SK-N-SH (cell line): ENCODE measurements around the gene HK2. TPM values are rescaled to one million over a fixed set of nuclear protein-coding genes. Genes with fewer than 3 reads are reported as not detected.

ENCODE experiments used
- CTCF ChIA-PET: fragments of 300-600, 350-600 bp; formaldehyde crosslinking; extraction: SDS; loops from one replicate; lab custom pipeline; 2021; lab: Yijun Ruan, JAX
- POLR2A ChIA-PET: fragments of 350-600 bp; sonication (Branson Sonifier 250); formaldehyde crosslinking; extraction: SDS; loops from one replicate; lab custom pipeline; 2020; ENCODE audit warnings: antibody characterized with exemption, inconsistent platforms; lab: Yijun Ruan, JAX
- DNase-seq: peaks from one replicate; pipeline ENCODE4 v3.0.0; 2012
- H2AFZ ChIP-seq: fragments of 200-600 bp; sonication (generic); 2 replicates; pipeline ENCODE4 v1.8.1; 2016; ENCODE audit warnings: antibody characterized with exemption, mild to moderate bottlenecking, low read depth
- H3F3A ChIP-seq: fragments of 200-600 bp; sonication (generic); replicated peaks from 2 replicates; pipeline ENCODE3; 2016; ENCODE audit warnings: antibody characterized with exemption, mild to moderate bottlenecking; ENCODE audit not compliant: insufficient read depth
- H3K27ac ChIP-seq, 2 experiments: fragments of 200-500 bp in 1 of 2; fragments of 200-600 bp in 1 of 2; sonication (Bioruptor generic) in 1 of 2; sonication (generic), shearing (Covaris generic) in 1 of 2; 2 replicates each; pipeline versions ENCODE4 v1.5.1 to v1.6.1; 2014 to 2016; ENCODE audit warnings: low read depth in 2 of 2, inconsistent platforms in 1 of 2, low read length in 1 of 2, mild to moderate bottlenecking in 1 of 2, mixed read lengths in 1 of 2
- H3K27me3 ChIP-seq: fragments of 200-600 bp; sonication (generic), shearing (Covaris generic); 2 replicates; pipeline ENCODE4 v1.6.1; 2016; ENCODE audit warnings: mixed run types; ENCODE audit not compliant: insufficient read depth
- H3K36me3 ChIP-seq, 2 experiments: fragments of 200-500 bp in 1 of 2; fragments of 200-600 bp in 1 of 2; sonication (Bioruptor generic) in 1 of 2; sonication (generic) in 1 of 2; replicated peaks in 1 of 2; 2 replicates each; pipeline versions ENCODE3 to v1.5.1; 2014 to 2016; ENCODE audit warnings: low read length in 1 of 2, mild to moderate bottlenecking in 1 of 2; ENCODE audit not compliant: insufficient read depth in 2 of 2, control insufficient read depth in 1 of 2
- H3K4me1 ChIP-seq, 2 experiments: fragments of 200-500 bp in 1 of 2; fragments of 200-600 bp in 1 of 2; sonication (Bioruptor generic) in 1 of 2; sonication (generic), shearing (Covaris generic) in 1 of 2; 2 replicates each; pipeline versions ENCODE4 v1.5.1 to v1.6.1; 2014 to 2016; ENCODE audit warnings: low read depth in 1 of 2, low read length in 1 of 2, mixed run types in 1 of 2; ENCODE audit not compliant: insufficient read depth in 2 of 2, control insufficient read depth in 1 of 2
- H3K4me2 ChIP-seq: fragments of 200-600 bp; sonication (generic), shearing (Covaris generic); 2 replicates; pipeline ENCODE4 v1.6.1; 2017; ENCODE audit warnings: mixed run types
- H3K4me3 ChIP-seq, 2 experiments: fragments of 200-500 bp in 1 of 2; fragments of 200-600 bp in 1 of 2; sonication (Bioruptor generic) in 1 of 2; sonication (generic), shearing (Covaris generic) in 1 of 2; 2 replicates each; pipeline versions ENCODE4 v1.5.1 to v1.8.1; 2014 to 2016; ENCODE audit warnings: low read depth in 2 of 2, inconsistent platforms in 1 of 2, low read length in 1 of 2, mild to moderate bottlenecking in 1 of 2, mixed read lengths in 1 of 2, moderate library complexity in 1 of 2
- H3K79me2 ChIP-seq: fragments of 200-600 bp; sonication (generic); 2 replicates; pipeline ENCODE4 v1.8.1; 2017; ENCODE audit warnings: mild to moderate bottlenecking; ENCODE audit not compliant: insufficient read depth
- H3K9ac ChIP-seq: fragments of 200-600 bp; sonication (generic); 2 replicates; pipeline ENCODE4 v1.6.1; 2017; ENCODE audit warnings: mixed run types
- H3K9me2 ChIP-seq: fragments of 200-600 bp; sonication (generic); 2 replicates; pipeline ENCODE4 v1.6.1; 2017; ENCODE audit warnings: mixed run types
- H3K9me3 ChIP-seq: fragments of 200-600 bp; sonication (generic); 2 replicates; pipeline ENCODE4 v1.6.1; 2017; ENCODE audit warnings: mixed run types, mild to moderate bottlenecking, moderate library complexity
- H4K20me1 ChIP-seq: fragments of 200-600 bp; sonication (generic); 2 replicates; pipeline ENCODE4 v1.6.1; 2017; ENCODE audit warnings: mild to moderate bottlenecking, mixed run types; ENCODE audit not compliant: insufficient read depth
- EZH2phosphoT487 ChIP-seq: fragments of 200-600 bp; sonication (generic); IDR thresholded peaks from 2 replicates; pipeline ENCODE4 v1.6.1; 2017; ENCODE audit warnings: low read depth, mixed run types, mild to moderate bottlenecking, antibody characterized with exemption, moderate library complexity, borderline replicate concordance
- FOSL2 ChIP-seq: IDR thresholded peaks from 2 replicates; pipeline ENCODE4 v1.4.0; 2012; ENCODE audit warnings: low read depth, mild to moderate bottlenecking, moderate library complexity, borderline replicate concordance
- FOXJ3 ChIP-seq: sonication (generic); formaldehyde crosslinking; IDR thresholded peaks from 2 replicates; pipeline ENCODE4 v1.5.1; 2020; ENCODE audit warnings: mild to moderate bottlenecking, missing genetic modification reagents
- FOXM1 ChIP-seq: IDR thresholded peaks from 2 replicates; pipeline ENCODE4 v1.4.0; 2012; ENCODE audit warnings: low read depth, mild to moderate bottlenecking
- GATA2 ChIP-seq: sonication (generic); formaldehyde crosslinking; IDR thresholded peaks from 2 replicates; pipeline ENCODE4 v1.5.0; 2020; ENCODE audit warnings: mild to moderate bottlenecking, missing genetic modification reagents
- MEF2A ChIP-seq: IDR thresholded peaks from 2 replicates; pipeline ENCODE4 v1.4.0; 2012; ENCODE audit warnings: low read depth, borderline replicate concordance
- NFIC ChIP-seq: IDR thresholded peaks from 2 replicates; pipeline ENCODE4 v1.4.0; 2012; ENCODE audit warnings: borderline replicate concordance
- POLR2AphosphoS5 ChIP-seq: IDR thresholded peaks from 2 replicates; pipeline ENCODE4 v1.6.1; 2012; ENCODE audit warnings: low read depth, low read length
- RAD21 ChIP-seq: IDR thresholded peaks from 2 replicates; pipeline ENCODE4 v1.6.1; 2012; ENCODE audit warnings: mild to moderate bottlenecking, low read length
- RCOR1 ChIP-seq: fragments of 150-350 bp; IDR thresholded peaks from 2 replicates; pipeline ENCODE4 v1.6.1; 2017; ENCODE audit warnings: antibody characterized with exemption, low read length
- RXRA ChIP-seq: IDR thresholded peaks from 2 replicates; pipeline ENCODE4 v1.4.0; 2012; ENCODE audit warnings: low read depth, mild to moderate bottlenecking, borderline replicate concordance
- SIN3A ChIP-seq: IDR thresholded peaks from 2 replicates; pipeline ENCODE4 v1.6.1; 2012; ENCODE audit warnings: low read depth, mild to moderate bottlenecking, low read length, moderate library complexity, borderline replicate concordance
- TAF1 ChIP-seq: IDR thresholded peaks from 2 replicates; pipeline ENCODE4 v1.6.1; 2012; ENCODE audit warnings: low read depth, mild to moderate bottlenecking, low read length, moderate library complexity, borderline replicate concordance
- WGBS: methylation state at CpG from one replicate; pipeline ENCODE4 v1.1.6; 2017; ENCODE audit warnings: low lambda C conversion rate; 5-methylcytosine and 5-hydroxymethylcytosine counted together
- polyA plus RNA-seq, 3 experiments: library from polyadenylated mRNA; depleted of rRNA; stranded (reverse); fragments of >200 nt; gene quantifications; 2 replicates each; pipeline ENCODE4 v1.2.3, GENCODE V29; 2012
- TF ChIP-seq, protein P1 (sequence below): IDR thresholded peaks from 2 replicates; pipeline ENCODE4 v1.4.0; 2012; ENCODE audit warnings: low read depth, borderline replicate concordance
- TF ChIP-seq, protein P2 (sequence below): IDR thresholded peaks from 2 replicates; pipeline ENCODE4 v1.4.0; 2012; ENCODE audit warnings: low read depth, borderline replicate concordance
- TF ChIP-seq, protein P3 (sequence below): fragments of 200-600 bp; sonication (generic); IDR thresholded peaks from 2 replicates; pipeline ENCODE4 v1.6.1; 2017; ENCODE audit warnings: antibody characterized with exemption, mild to moderate bottlenecking, moderate library complexity
- TF ChIP-seq, protein P4 (sequence below): IDR thresholded peaks from 2 replicates; pipeline ENCODE4 v1.6.1; 2012; ENCODE audit warnings: mild to moderate bottlenecking, low read depth, low read length, moderate library complexity

Gene HK2
- polyA plus RNA-seq, 1 of the 3 experiments (the other 2 are of a cell fraction): 13.5 TPM

DNA sequence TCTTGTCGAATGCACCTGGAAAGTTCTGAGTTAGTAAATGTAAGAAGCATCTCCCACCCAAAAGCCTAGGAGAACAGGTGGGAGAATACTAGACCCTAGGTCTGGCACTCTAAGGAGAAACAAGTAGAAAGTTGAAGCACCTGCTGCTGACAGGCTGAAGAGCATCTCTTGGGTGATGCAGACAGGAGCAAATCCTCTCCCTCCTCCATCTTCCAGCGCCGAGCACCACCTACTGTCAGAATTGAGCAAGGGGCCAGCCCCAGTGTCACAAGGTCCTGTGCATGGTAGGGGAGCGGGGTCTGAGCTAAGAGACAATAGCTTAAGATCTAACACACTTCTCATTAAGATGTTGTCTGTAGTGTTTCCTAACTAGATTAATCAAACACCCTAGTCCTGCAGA, 52.9 kb downstream of the HK2 start:
- no peak overlapping the region for H2AFZ ChIP-seq
- H3K27me3 ChIP-seq: no peaks in the 10 kb centered on the region
- H3K9me2 ChIP-seq: no peaks in the 10 kb centered on the region
- H3K79me2 ChIP-seq: no peaks in the 10 kb centered on the region
- DNase-seq: peak; percentile 50
- peaks cover 4% of the 10 kb centered on the region for H3F3A ChIP-seq
- TF ChIP-seq RAD21: peak; percentile 47
- TF ChIP-seq TAF1: no peak
- H3K4me3 ChIP-seq: no peak overlapping the region
- ChIA-PET CTCF (interaction anchor here (0.6 to 4.4 kb wide), 3 partner anchors 11 to 199 kb away, joined by 3 to 23 read pairs (median 19); no protein-coding TSS in a partner anchor), POLR2A (no interaction called here)
- no peak overlapping the region for H3K9ac ChIP-seq
- H3K36me3 ChIP-seq: peaks cover 0 to 55% of the 10 kb centered on the region in 2 experiments
- H3K4me1 ChIP-seq: peaks cover 5 to 13% of the 10 kb centered on the region in 2 experiments; a peak in 1 of 4 replicates
- H3K9me3 ChIP-seq: no peaks in the 10 kb centered on the region
- no peak overlapping the region for H3K4me2 ChIP-seq
- no peaks in the 10 kb centered on the region for H4K20me1 ChIP-seq
- WGBS: 100% methylated on average over 1 of the region's 4 CpGs
- no peak overlapping the region; a peak in 1 of 4 replicates for H3K27ac ChIP-seq

DNA sequence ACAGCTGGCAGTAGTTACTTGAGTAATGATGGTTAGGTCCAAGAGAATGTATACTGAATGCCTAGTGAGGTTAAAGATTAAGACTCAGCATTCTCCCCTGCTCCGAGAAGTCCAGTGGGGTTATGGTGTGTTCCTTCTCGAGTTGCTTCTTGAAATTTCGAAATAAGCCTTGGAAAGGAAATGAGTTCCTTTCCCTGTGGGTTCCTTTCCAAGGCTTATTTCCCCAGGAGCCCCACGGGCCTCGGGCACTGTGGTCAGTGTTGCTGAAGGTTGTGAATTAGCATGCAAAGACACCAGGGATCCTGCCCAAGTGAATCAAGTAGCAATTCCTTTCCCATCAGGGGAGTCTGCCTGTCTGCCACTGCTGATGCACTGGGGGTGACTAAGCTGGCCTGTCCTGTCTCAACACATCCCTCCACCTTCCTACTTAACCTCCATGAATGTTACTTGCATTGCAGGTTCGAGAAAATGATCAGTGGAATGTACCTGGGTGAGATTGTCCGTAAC, 53.6 kb downstream of the HK2 start:
- H3F3A ChIP-seq: peaks cover 7% of the 10 kb centered on the region
- no peak overlapping the region for H2AFZ ChIP-seq
- H4K20me1 ChIP-seq: no peaks in the 10 kb centered on the region
- H3K36me3 ChIP-seq: peaks cover 0 to 55% of the 10 kb centered on the region in 2 experiments
- H3K27me3 ChIP-seq: no peaks in the 10 kb centered on the region
- ChIA-PET POLR2A (no interaction called here), CTCF (interaction anchor here (3.4 to 4.4 kb wide), 2 partner anchors 12 to 196 kb away, joined by 19 to 23 read pairs; no protein-coding TSS in a partner anchor)
- no peaks in the 10 kb centered on the region for H3K9me2 ChIP-seq
- WGBS: 70% methylated on average over 7 of the region's 7 CpGs
- no peak overlapping the region for H3K9ac ChIP-seq
- H3K4me1 ChIP-seq: peaks cover 5 to 13% of the 10 kb centered on the region in 2 experiments; a peak in 1 of 4 replicates
- no peaks in the 10 kb centered on the region for H3K79me2 ChIP-seq
- no peaks in the 10 kb centered on the region for H3K9me3 ChIP-seq
- no peak for DNase-seq
- H3K27ac ChIP-seq: peak overlapping the region; percentile 16 to 36; a peak in 3 of 4 replicates
- TF ChIP-seq, protein P1, sequence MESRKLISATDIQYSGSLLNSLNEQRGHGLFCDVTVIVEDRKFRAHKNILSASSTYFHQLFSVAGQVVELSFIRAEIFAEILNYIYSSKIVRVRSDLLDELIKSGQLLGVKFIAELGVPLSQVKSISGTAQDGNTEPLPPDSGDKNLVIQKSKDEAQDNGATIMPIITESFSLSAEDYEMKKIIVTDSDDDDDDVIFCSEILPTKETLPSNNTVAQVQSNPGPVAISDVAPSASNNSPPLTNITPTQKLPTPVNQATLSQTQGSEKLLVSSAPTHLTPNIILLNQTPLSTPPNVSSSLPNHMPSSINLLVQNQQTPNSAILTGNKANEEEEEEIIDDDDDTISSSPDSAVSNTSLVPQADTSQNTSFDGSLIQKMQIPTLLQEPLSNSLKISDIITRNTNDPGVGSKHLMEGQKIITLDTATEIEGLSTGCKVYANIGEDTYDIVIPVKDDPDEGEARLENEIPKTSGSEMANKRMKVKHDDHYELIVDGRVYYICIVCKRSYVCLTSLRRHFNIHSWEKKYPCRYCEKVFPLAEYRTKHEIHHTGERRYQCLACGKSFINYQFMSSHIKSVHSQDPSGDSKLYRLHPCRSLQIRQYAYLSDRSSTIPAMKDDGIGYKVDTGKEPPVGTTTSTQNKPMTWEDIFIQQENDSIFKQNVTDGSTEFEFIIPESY: no peak
- TF ChIP-seq FOSL2 (no peak), RXRA (no peak), FOXM1 (no peak), POLR2AphosphoS5 (no peak), NFIC (no peak), RCOR1 (no peak), GATA2 (no peak), SIN3A (no peak), MEF2A (no peak), FOXJ3 (CRISPR knock-in tag) (no peak), EZH2phosphoT487 (no peak)
- TF ChIP-seq, protein P2, sequence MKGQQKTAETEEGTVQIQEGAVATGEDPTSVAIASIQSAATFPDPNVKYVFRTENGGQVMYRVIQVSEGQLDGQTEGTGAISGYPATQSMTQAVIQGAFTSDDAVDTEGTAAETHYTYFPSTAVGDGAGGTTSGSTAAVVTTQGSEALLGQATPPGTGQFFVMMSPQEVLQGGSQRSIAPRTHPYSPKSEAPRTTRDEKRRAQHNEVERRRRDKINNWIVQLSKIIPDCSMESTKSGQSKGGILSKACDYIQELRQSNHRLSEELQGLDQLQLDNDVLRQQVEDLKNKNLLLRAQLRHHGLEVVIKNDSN: no peak
- TF ChIP-seq, protein P3, sequence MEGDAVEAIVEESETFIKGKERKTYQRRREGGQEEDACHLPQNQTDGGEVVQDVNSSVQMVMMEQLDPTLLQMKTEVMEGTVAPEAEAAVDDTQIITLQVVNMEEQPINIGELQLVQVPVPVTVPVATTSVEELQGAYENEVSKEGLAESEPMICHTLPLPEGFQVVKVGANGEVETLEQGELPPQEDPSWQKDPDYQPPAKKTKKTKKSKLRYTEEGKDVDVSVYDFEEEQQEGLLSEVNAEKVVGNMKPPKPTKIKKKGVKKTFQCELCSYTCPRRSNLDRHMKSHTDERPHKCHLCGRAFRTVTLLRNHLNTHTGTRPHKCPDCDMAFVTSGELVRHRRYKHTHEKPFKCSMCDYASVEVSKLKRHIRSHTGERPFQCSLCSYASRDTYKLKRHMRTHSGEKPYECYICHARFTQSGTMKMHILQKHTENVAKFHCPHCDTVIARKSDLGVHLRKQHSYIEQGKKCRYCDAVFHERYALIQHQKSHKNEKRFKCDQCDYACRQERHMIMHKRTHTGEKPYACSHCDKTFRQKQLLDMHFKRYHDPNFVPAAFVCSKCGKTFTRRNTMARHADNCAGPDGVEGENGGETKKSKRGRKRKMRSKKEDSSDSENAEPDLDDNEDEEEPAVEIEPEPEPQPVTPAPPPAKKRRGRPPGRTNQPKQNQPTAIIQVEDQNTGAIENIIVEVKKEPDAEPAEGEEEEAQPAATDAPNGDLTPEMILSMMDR: no peak
- TF ChIP-seq, protein P4, sequence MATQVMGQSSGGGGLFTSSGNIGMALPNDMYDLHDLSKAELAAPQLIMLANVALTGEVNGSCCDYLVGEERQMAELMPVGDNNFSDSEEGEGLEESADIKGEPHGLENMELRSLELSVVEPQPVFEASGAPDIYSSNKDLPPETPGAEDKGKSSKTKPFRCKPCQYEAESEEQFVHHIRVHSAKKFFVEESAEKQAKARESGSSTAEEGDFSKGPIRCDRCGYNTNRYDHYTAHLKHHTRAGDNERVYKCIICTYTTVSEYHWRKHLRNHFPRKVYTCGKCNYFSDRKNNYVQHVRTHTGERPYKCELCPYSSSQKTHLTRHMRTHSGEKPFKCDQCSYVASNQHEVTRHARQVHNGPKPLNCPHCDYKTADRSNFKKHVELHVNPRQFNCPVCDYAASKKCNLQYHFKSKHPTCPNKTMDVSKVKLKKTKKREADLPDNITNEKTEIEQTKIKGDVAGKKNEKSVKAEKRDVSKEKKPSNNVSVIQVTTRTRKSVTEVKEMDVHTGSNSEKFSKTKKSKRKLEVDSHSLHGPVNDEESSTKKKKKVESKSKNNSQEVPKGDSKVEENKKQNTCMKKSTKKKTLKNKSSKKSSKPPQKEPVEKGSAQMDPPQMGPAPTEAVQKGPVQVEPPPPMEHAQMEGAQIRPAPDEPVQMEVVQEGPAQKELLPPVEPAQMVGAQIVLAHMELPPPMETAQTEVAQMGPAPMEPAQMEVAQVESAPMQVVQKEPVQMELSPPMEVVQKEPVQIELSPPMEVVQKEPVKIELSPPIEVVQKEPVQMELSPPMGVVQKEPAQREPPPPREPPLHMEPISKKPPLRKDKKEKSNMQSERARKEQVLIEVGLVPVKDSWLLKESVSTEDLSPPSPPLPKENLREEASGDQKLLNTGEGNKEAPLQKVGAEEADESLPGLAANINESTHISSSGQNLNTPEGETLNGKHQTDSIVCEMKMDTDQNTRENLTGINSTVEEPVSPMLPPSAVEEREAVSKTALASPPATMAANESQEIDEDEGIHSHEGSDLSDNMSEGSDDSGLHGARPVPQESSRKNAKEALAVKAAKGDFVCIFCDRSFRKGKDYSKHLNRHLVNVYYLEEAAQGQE: no peak
- H3K4me2 ChIP-seq: peak overlapping the region; percentile 19; the same call in 1 of the 2 replicates
- no peak overlapping the region for H3K4me3 ChIP-seq
